OCI-LY3 (cell line): ENCODE results near the gene TP53I11.

Experiments
- CTCF ChIP-seq: fragments of 200-600, 300-600 bp; sonication (generic); IDR thresholded peaks from 2 replicates; pipeline ENCODE4 v1.5.1; 2014; ENCODE audit warnings: antibody characterized with exemption, low read length, low read depth
- EZH2phosphoT487 ChIP-seq: fragments of 200-600 bp; shearing (Covaris generic); IDR thresholded peaks from 2 replicates; pipeline ENCODE4 v1.6.1; 2018; ENCODE audit warnings: antibody characterized with exemption, mixed run types, low read depth

- TF ChIP-seq EZH2phosphoT487 = no peak
- peak; percentile 91 for TF ChIP-seq CTCF
Measured at GRCh38 chr11:44893846-44894617, 56.7 kb downstream of the TP53I11 start.
